Caco-2 (cell line): ENCODE data around the gene ZNF575. TPM values are rescaled to one million over a fixed set of nuclear protein-coding genes. Genes with fewer than 3 reads are reported as not detected.

ENCODE experiments used
- BruUV-seq: library from RNA; stranded (reverse); fragments of 400-500 nt; replicated peaks from 2 replicates; lab custom pipeline; 2021; lab: Mats Ljungman, UMichigan
- CTCF ChIA-PET: fragments of 300-600 bp; sonication (Branson Sonifier 250); formaldehyde crosslinking; loops from one replicate; lab custom pipeline; 2022; ENCODE audit warnings: antibody characterized with exemption; lab: Charles Lee
- POLR2A ChIA-PET: fragments of 300-600 bp; sonication (Branson Sonifier 250); formaldehyde crosslinking; loops from one replicate; lab custom pipeline; 2022; ENCODE audit warnings: antibody characterized with exemption; lab: Charles Lee
- DNase-seq, 2 experiments: peaks; one replicate each; pipeline versions ENCODE4 v3.0.0 to v3.0.0-alpha.2; 2020 to 2022
- H3K27me3 ChIP-seq: replicated peaks from 2 replicates; pipeline ENCODE4 v1.6.0; 2011; ENCODE audit warnings: low read length; ENCODE audit not compliant: control insufficient read depth, insufficient read depth
- H3K36me3 ChIP-seq: 2 replicates; pipeline ENCODE4 v1.5.1; 2011; ENCODE audit warnings: low read length; ENCODE audit not compliant: control insufficient read depth, insufficient read depth
- H3K4me1 ChIP-seq: fragments of 250-450 bp; sonication (Bioruptor Pico); 2 replicates; pipeline ENCODE4 v1.5.1; 2020; ENCODE audit warnings: mild to moderate bottlenecking
- H3K4me3 ChIP-seq: 2 replicates; pipeline ENCODE4 v1.5.1; 2011; ENCODE audit warnings: low read depth, mild to moderate bottlenecking, control low read depth, low read length
- H3K9me3 ChIP-seq: fragments of 250-450 bp; sonication (Bioruptor Pico); 2 replicates; pipeline ENCODE4 v1.5.1; 2020; ENCODE audit warnings: mild to moderate bottlenecking, moderate library complexity
- H3K27ac Mint-ChIP-seq: one replicate; pipeline ENCODE4 v1.8.0; 2022; ENCODE audit warnings: mixed read lengths; ENCODE audit not compliant: unreplicated experiment
- H3K27me3 Mint-ChIP-seq: one replicate; pipeline ENCODE4 v1.8.0; 2022; ENCODE audit warnings: mixed read lengths; ENCODE audit not compliant: insufficient read depth, unreplicated experiment
- H3K36me3 Mint-ChIP-seq: one replicate; pipeline ENCODE4 v1.8.0; 2022; ENCODE audit warnings: mild to moderate bottlenecking, mixed read lengths; ENCODE audit not compliant: insufficient read depth, unreplicated experiment
- H3K4me1 Mint-ChIP-seq: one replicate; pipeline ENCODE4 v1.8.0; 2022; ENCODE audit warnings: low read depth, mixed read lengths; ENCODE audit not compliant: unreplicated experiment
- H3K4me3 Mint-ChIP-seq: one replicate; pipeline ENCODE4 v1.8.0; 2022; ENCODE audit warnings: mild to moderate bottlenecking, moderate library complexity, mixed read lengths; ENCODE audit not compliant: unreplicated experiment
- H3K9me3 Mint-ChIP-seq: one replicate; pipeline ENCODE4 v1.8.0; 2022; ENCODE audit warnings: mixed read lengths; ENCODE audit not compliant: unreplicated experiment
- CTCF ChIP-seq, 2 experiments: fragments of 200-600 bp in 1 of 2; IDR thresholded peaks; 1 replicate in 1 of 2; 2 replicates in 1 of 2; pipeline versions ENCODE4 v1.5.1 to v1.8.0; 2011 to 2022; ENCODE audit warnings: antibody characterized with exemption in 1 of 2, control low read depth in 1 of 2, inconsistent platforms in 1 of 2, low read depth in 1 of 2, low read length in 1 of 2, mild to moderate bottlenecking in 1 of 2, moderate library complexity in 1 of 2; ENCODE audit not compliant: insufficient read depth in 1 of 2, severe bottlenecking in 1 of 2, unreplicated experiment in 1 of 2
- intact Hi-C: fragments of 100-400 bp; cut with micrococcal nuclease; formaldehyde crosslinking; loops from one replicate; pipeline ENCODE4 v1.10.0; 2022; ENCODE audit not compliant: unreplicated experiment
- total RNA-seq: library from RNA; stranded (reverse); gene quantifications from 2 replicates; pipeline ENCODE4 v1.2.3, GENCODE V29; 2022

Gene ZNF575
- total RNA-seq, 1 experiment from 2014 or later: 1.00 TPM

DNA sequence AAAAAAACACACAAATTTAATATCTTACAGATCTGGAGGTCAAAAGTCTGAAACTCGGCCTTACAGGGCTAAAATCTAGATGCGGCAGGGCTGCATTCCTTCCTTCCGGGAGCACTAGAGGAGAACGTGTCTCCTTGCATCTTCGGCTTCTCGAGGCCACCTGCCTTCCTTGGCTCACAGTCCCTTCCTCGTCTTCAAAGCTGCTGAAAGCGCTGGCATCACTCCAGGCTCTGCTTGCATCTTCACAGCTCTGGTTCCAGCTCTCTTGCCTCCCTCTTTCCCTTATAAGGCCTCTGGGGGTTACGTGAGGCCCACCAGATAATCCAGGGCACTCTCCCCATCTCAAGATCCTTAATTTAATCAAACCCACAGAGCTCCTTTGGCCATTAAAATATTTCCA is 31.8 kb downstream of the ZNF575 start:
- Histone ChIP-seq H3K9me3 (no peaks in the 10 kb centered on the region), H3K36me3 (peaks cover 2% of the 10 kb centered on the region; the same call in 1 of the 2 replicates), H3K27me3 (no peaks in the 10 kb centered on the region), H3K4me1 (no peaks in the 10 kb centered on the region), H3K4me3 (no peak overlapping the region)
- H3K27ac Mint-ChIP-seq: no peak overlapping the region
- DNase-seq: no peak
- TF ChIP-seq CTCF (IDR thresholded peaks at IDR 0.05; ENCODE audit: insufficient read depth in 1 of 2, low read depth in 1 of 2, low read length in 1 of 2, severe bottlenecking in 1 of 2, unreplicated experiment in 1 of 2): no peak
- intact Hi-C loops: no loop called here
- H3K4me1 Mint-ChIP-seq: no peaks in the 10 kb centered on the region
- H3K27me3 Mint-ChIP-seq: no peaks in the 10 kb centered on the region
- POLR2A ChIA-PET: no interaction called here
- H3K4me3 Mint-ChIP-seq: no peak overlapping the region
- peaks cover 22% of the 10 kb centered on the region for H3K36me3 Mint-ChIP-seq
- no peaks in the 10 kb centered on the region for H3K9me3 Mint-ChIP-seq
- CTCF ChIA-PET: interaction anchor here (1.8 kb wide), 1 partner anchor 9 kb away, joined by 8 read pairs; no protein-coding TSS in a partner anchor
- BruUV-seq: no TSS peak

GRCh38 chr19:43569657-43570056 is 36.7 kb downstream of the ZNF575 start:
- CTCF ChIA-PET: no interaction called here
- Histone ChIP-seq H3K27me3 (no peaks in the 10 kb centered on the region), H3K36me3 (no peaks in the 10 kb centered on the region), H3K4me1 (no peaks in the 10 kb centered on the region), H3K9me3 (no peaks in the 10 kb centered on the region), H3K4me3 (no peak overlapping the region)
- no peak overlapping the region for H3K27ac Mint-ChIP-seq
- H3K9me3 Mint-ChIP-seq: no peaks in the 10 kb centered on the region
- DNase-seq: no peak
- POLR2A ChIA-PET: no interaction called here
- TF ChIP-seq CTCF (IDR thresholded peaks at IDR 0.05; ENCODE audit: insufficient read depth in 1 of 2, low read depth in 1 of 2, low read length in 1 of 2, severe bottlenecking in 1 of 2, unreplicated experiment in 1 of 2): no peak
- H3K27me3 Mint-ChIP-seq: no peaks in the 10 kb centered on the region
- BruUV-seq: no TSS peak
- no peak overlapping the region for H3K4me3 Mint-ChIP-seq
- intact Hi-C loops: no loop called here
- no peaks in the 10 kb centered on the region for H3K4me1 Mint-ChIP-seq
- no peaks in the 10 kb centered on the region for H3K36me3 Mint-ChIP-seq

DNA sequence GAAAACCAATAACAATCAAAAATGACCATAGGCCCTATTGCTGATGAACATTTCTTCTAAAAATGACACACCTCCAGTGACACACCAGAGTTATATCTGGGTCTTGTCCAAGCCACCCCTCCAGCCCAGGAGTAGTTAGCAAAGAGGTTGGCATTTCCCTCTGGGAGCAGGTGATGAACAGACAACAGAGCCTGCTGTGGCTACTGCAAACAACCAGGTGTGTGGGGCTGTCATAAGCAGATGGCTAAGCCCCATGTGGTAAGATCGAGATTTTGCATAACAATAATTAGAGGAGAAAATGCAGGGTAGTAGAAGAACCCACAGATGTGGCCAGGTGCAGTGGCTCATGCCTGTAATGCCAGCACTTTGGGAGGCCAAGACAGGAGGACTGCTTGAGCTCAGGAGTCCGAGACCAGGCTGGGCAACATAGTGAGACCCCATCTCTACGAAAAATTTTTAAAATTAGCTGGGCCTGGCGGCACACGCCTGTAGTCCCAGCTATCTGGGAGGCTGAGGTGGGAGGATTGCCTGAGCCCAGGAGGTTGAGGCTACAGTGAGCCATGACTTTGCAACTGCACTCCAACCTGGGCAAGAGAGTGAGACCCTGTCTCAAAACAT is 37.3 kb downstream of the ZNF575 start:
- Mint-ChIP-seq H3K4me3 (no peak overlapping the region), H3K4me1 (no peaks in the 10 kb centered on the region), H3K9me3 (no peaks in the 10 kb centered on the region), H3K36me3 (peaks cover 4% of the 10 kb centered on the region), H3K27me3 (no peaks in the 10 kb centered on the region), H3K27ac (no peak overlapping the region)
- Histone ChIP-seq H3K36me3 (no peaks in the 10 kb centered on the region), H3K4me3 (no peak overlapping the region), H3K9me3 (no peaks in the 10 kb centered on the region), H3K27me3 (no peaks in the 10 kb centered on the region), H3K4me1 (no peaks in the 10 kb centered on the region)
- ChIA-PET POLR2A (no interaction called here), CTCF (interaction anchor here (0.6 kb wide), 1 partner anchor 107 kb away, joined by 3 read pairs; no protein-coding TSS in a partner anchor)
- intact Hi-C loops: no loop called here
- TF ChIP-seq CTCF (IDR thresholded peaks at IDR 0.05; ENCODE audit: insufficient read depth in 1 of 2, low read depth in 1 of 2, low read length in 1 of 2, severe bottlenecking in 1 of 2, unreplicated experiment in 1 of 2): no peak
- no peak for DNase-seq
- BruUV-seq: no TSS peak
